Tibial artery (tissue), 4 donors: ENCODE data around the gene ST3GAL5.

Experiments
- DNase-seq, 2 donors: peaks; one replicate each; pipeline ENCODE4 v3.0.0-alpha.2; 2019
- H3K27ac ChIP-seq, 2 donors: fragments of 200-600 bp; sonication (generic) in 1 of 2; 1 replicate in 1 of 2; 2 replicates in 1 of 2; pipeline ENCODE4 v1.5.1; 2018 to 2019; ENCODE audit warnings: mild to moderate bottlenecking in 1 of 2
- H3K27me3 ChIP-seq, 2 donors: fragments of 200-600 bp; sonication (generic) in 1 of 2; one replicate each; pipeline versions ENCODE4 v1.5.1 to v1.6.0; 2016 to 2019
- H3K36me3 ChIP-seq, 3 donors: fragments of 200-600 bp; sonication (generic) in 2 of 3; one replicate each; pipeline ENCODE4 v1.5.1; 2016 to 2019; ENCODE audit warnings: mild to moderate bottlenecking in 2 of 3
- H3K4me1 ChIP-seq, 4 donors: fragments of 200-600 bp; sonication (generic) in 2 of 4; 1 replicate in 3 of 4; 2 replicates in 1 of 4; pipeline ENCODE4 v1.5.1; 2016 to 2019
- H3K4me3 ChIP-seq, 2 donors: fragments of 200-600 bp; sonication (generic) in 1 of 2; 1 replicate in 1 of 2; 2 replicates in 1 of 2; pipeline ENCODE4 v1.5.1; 2018 to 2019; ENCODE audit warnings: mild to moderate bottlenecking in 2 of 2
- H3K9me3 ChIP-seq, 3 donors: fragments of 200-600 bp; sonication (generic) in 1 of 3; one replicate each; pipeline ENCODE4 v1.5.1; 2016 to 2019
- intact Hi-C: fragments of 100-400 bp; cut with DNase I; formaldehyde crosslinking; loops from one replicate; pipeline ENCODE4 v1.15.0; 2023; ENCODE audit warnings: low total_unique reads
- TF ChIP-seq, protein P1 (sequence below), 2 experiments: fragments of 200-600 bp in 1 of 2; fragments of 450-650 bp in 1 of 2; IDR thresholded peaks; one replicate each; pipeline ENCODE4 v1.5.1; 2017 to 2019; ENCODE audit warnings: antibody characterized with exemption in 2 of 2, mild to moderate bottlenecking in 1 of 2, moderate library complexity in 1 of 2

Gene ST3GAL5

DNA sequence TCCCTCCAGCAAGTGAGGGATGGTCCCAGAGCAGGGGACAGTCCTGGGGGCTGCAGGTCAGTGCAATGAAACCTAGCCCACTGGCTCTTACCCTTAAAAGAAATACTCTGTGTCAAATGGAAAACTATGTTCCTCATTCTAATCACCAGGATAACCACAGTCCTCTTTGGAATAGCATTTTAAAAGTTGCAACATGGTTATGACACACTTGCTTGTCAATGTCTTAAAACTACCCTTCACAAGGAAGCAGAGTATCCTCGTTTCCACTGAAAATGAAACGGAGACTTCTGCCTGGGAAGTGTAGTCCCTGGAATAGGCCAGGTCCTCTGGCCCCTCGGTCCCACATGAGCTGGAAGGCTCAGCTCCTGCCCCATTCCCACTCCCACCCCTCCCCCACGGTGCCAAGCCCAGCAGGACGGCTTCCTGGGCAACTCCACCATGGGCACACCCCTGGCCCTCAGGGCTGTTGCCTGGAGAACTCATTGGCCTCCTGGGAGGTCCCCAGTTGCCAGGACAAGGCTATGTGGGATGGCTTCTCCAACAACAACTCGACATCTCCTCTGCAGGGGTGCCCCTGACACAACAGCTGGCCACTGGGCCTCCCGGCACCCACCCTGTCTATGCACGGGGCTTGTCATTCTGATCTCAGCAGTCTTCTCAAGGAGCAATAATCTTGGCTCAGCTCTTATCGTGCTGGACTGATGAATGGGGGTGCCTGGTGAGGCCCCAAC lies 38.3 kb upstream of the ST3GAL5 start:
- intact Hi-C loops: no loop called here
- DNase-seq: no peak
- peaks cover 0 to 16% (median 0%) of the 10 kb centered on the region in 4 donors for H3K4me1 ChIP-seq
- no peaks in the 10 kb centered on the region for H3K9me3 ChIP-seq
- H3K4me3 ChIP-seq: no peak overlapping the region
- TF ChIP-seq, protein P1, sequence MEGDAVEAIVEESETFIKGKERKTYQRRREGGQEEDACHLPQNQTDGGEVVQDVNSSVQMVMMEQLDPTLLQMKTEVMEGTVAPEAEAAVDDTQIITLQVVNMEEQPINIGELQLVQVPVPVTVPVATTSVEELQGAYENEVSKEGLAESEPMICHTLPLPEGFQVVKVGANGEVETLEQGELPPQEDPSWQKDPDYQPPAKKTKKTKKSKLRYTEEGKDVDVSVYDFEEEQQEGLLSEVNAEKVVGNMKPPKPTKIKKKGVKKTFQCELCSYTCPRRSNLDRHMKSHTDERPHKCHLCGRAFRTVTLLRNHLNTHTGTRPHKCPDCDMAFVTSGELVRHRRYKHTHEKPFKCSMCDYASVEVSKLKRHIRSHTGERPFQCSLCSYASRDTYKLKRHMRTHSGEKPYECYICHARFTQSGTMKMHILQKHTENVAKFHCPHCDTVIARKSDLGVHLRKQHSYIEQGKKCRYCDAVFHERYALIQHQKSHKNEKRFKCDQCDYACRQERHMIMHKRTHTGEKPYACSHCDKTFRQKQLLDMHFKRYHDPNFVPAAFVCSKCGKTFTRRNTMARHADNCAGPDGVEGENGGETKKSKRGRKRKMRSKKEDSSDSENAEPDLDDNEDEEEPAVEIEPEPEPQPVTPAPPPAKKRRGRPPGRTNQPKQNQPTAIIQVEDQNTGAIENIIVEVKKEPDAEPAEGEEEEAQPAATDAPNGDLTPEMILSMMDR (IDR thresholded peaks at IDR 0.05): no peak
- H3K36me3 ChIP-seq: no peaks in the 10 kb centered on the region
- H3K27ac ChIP-seq: no peak overlapping the region
- H3K27me3 ChIP-seq: no peaks in the 10 kb centered on the region

DNA sequence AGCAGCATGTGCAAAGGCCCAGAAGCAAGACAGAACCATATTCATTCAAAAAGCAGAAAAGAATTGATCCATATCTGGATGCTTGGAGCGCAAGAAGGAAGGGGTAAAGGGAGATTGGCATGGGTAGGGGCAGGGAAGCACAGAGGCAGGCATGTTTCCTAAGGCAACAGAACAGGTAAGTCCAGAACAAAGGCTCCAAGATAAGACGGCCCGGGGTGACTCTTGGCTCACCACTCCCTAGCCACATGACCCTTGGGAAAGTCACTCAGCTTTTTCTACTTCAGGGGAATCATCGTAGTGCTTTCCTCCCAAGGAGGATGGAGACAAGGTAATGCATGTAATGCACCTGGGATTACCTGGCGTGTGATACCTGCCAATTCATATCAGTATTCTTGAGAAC lies 37.7 kb upstream of the ST3GAL5 start:
- Histone ChIP-seq H3K36me3 (no peaks in the 10 kb centered on the region), H3K27ac (no peak overlapping the region), H3K27me3 (no peaks in the 10 kb centered on the region), H3K4me1 (peaks cover 0 to 16% (median 0%) of the 10 kb centered on the region in 4 donors), H3K9me3 (no peaks in the 10 kb centered on the region), H3K4me3 (no peak overlapping the region)
- no peak for DNase-seq
- intact Hi-C loops: no loop called here
- TF ChIP-seq, protein P1 (IDR thresholded peaks at IDR 0.05): no peak

DNA sequence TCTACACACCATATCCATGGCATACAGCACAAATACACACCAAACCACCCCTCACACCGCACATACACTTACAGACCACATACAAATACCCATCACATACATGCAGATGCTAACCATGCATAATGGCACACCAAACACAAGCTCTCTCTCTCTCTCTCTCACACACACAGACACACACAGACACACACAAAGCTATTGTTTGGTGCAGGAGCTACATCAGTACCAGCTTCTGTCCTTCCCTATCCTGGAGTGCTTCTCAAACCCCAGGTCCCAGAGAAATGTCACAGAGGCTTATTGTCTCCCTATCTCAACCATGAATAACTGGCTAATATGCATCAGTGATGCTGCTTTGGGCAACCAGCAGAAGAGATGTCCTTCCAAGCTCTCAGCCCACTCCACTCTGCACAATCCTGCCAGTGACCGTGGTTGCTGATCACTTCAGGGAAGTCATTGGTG lies 36.5 kb upstream of the ST3GAL5 start:
- Histone ChIP-seq H3K4me1 (peaks cover 0 to 13% (median 0%) of the 10 kb centered on the region in 4 donors), H3K36me3 (no peaks in the 10 kb centered on the region), H3K27ac (no peak overlapping the region), H3K27me3 (no peaks in the 10 kb centered on the region), H3K4me3 (no peak overlapping the region), H3K9me3 (no peaks in the 10 kb centered on the region)
- TF ChIP-seq, protein P1 (IDR thresholded peaks at IDR 0.05): no peak
- intact Hi-C loops: no loop called here
- DNase-seq: no peak

DNA sequence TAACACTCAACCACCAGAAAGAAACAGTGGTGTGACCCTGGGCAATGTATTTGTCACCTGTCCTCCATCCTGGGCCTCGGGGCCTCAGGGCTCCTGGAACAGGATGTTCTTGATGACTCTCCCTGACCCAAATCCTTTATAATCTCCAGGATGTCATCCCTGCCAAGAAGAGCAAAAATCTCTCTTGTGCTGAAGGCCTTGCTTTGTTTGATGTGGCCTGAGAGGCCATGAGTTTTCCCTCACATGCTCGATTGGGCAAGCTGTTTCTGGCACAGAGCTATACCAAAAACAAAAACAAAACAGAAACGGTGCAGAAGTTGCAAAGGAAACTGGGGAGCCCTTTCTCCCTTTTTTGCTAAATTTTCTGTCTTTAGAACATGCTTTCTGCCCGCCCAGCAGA lies 35.7 kb upstream of the ST3GAL5 start:
- Histone ChIP-seq H3K4me1 (peaks cover 0 to 12% (median 0%) of the 10 kb centered on the region in 4 donors), H3K27me3 (no peaks in the 10 kb centered on the region), H3K4me3 (no peak overlapping the region), H3K27ac (no peak overlapping the region), H3K36me3 (no peaks in the 10 kb centered on the region), H3K9me3 (no peaks in the 10 kb centered on the region)
- peak; percentile 70 to 72 for DNase-seq
- TF ChIP-seq, protein P1 (IDR thresholded peaks at IDR 0.05): no peak
- intact Hi-C loops: no loop called here

DNA sequence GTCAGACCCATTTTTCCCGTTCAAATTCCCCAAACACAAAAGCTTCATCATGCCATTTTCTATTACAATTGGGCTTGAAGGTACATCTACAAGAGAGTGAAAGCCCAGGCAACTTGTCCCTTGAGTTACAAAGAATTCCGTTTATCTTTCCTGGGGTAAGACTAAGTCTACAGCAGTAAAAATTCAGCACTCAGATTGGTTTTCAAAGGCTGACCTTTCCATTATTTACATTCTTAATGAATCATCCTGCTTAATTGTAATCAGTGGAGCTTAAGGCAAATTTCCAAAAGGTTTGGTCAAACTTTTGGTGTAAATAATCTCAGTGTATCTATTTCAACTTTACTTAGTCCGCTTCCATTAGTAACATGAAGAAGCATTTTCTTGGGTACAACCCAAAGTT lies 33.4 kb upstream of the ST3GAL5 start:
- TF ChIP-seq, protein P1 (IDR thresholded peaks at IDR 0.05): no peak
- no peak overlapping the region for H3K4me3 ChIP-seq
- no peak overlapping the region for H3K27ac ChIP-seq
- H3K27me3 ChIP-seq: no peaks in the 10 kb centered on the region
- no peaks in the 10 kb centered on the region for H3K36me3 ChIP-seq
- DNase-seq: no peak
- H3K4me1 ChIP-seq: peaks cover 0 to 12% (median 0%) of the 10 kb centered on the region in 4 donors
- H3K9me3 ChIP-seq: no peaks in the 10 kb centered on the region
- intact Hi-C loops: no loop called here
